HG03135 (cell line): ENCODE measurements around the gene OR7D2.
"Not testable (repeated sequence)": the region's sequence is repeated elsewhere in the genome, so short reads cannot be mapped to it uniquely, and the experiment has no call there.

Experiments used
- ATAC-seq: cut with Tn5 transposase; IDR thresholded peaks from one replicate; pipeline ENCODE4 v1.9.1; 2021; ENCODE audit warnings: mild to moderate bottlenecking, moderate library complexity; ENCODE audit not compliant: unreplicated experiment

The OR7D2 gene

GRCh38 chr19:9198044-9198443 lies 19.3 kb downstream of the OR7D2 start:
- not testable (repeated sequence) for ATAC-seq

GRCh38 chr19:9205501-9206113 lies 26.8 kb downstream of the OR7D2 start:
- ATAC-seq: no peak

GRCh38 chr19:9219489-9219888 lies 40.7 kb downstream of the OR7D2 start, which contains the start of gene OR7D4:
Gene OR7D4 (minus strand): TSS chr19:9219589. CDS start chr19:9214837, 4,752 bp downstream.
- no peak for ATAC-seq
